Right lobe of liver (tissue), 6 donors: ENCODE results near the gene DNER. TPM values are rescaled to one million over a fixed set of nuclear protein-coding genes. Genes with fewer than 3 reads are reported as not detected.

Source experiments
- ATAC-seq, 4 donors: fragments of 200-7000 bp; cut with Tn5 transposase; one replicate each; pipeline ENCODE4 v1.9.1; 2020; ENCODE audit warnings: mild to moderate bottlenecking in 4 of 4, moderate library complexity in 4 of 4
- DNase-seq, 3 donors: peaks; one replicate each; pipeline ENCODE4 v3.0.0-alpha.2; 2020
- H3K27ac ChIP-seq, 3 donors: fragments of 200-600 bp; one replicate each; pipeline ENCODE4 v1.8.0; 2022
- H3K27me3 ChIP-seq, 2 donors: fragments of 200-600 bp; one replicate each; pipeline ENCODE4 v1.8.0; 2022
- H3K36me3 ChIP-seq, 4 donors: fragments of 200-600 bp; sonication (generic) in 1 of 4; one replicate each; pipeline versions ENCODE4 v1.5.1 to v1.8.0; 2017 to 2022; ENCODE audit warnings: control low read depth in 1 of 4
- H3K4me1 ChIP-seq, 4 donors: fragments of 200-600 bp; sonication (generic) in 1 of 4; one replicate each; pipeline versions ENCODE4 v1.5.1 to v1.8.0; 2017 to 2022; ENCODE audit warnings: control low read depth in 1 of 4
- H3K4me3 ChIP-seq, 3 donors: fragments of 200-600 bp; one replicate each; pipeline ENCODE4 v1.8.0; 2022
- H3K9me3 ChIP-seq, 4 donors: fragments of 200-600 bp; sonication (generic) in 1 of 4; one replicate each; pipeline versions ENCODE4 v1.5.1 to v1.8.0; 2017 to 2022; ENCODE audit warnings: control low read depth in 1 of 4
- CTCF ChIP-seq, 4 donors: fragments of 200-600 bp in 3 of 4; fragments of 450-650 bp in 1 of 4; IDR thresholded peaks; one replicate each; pipeline versions ENCODE4 v1.5.1 to v1.8.0; 2016 to 2022; ENCODE audit warnings: antibody characterized with exemption in 4 of 4, mild to moderate bottlenecking in 2 of 4
- POLR2A ChIP-seq: fragments of 450-650 bp; IDR thresholded peaks from one replicate; pipeline ENCODE4 v1.6.1; 2017; ENCODE audit warnings: antibody characterized with exemption, mild to moderate bottlenecking
- WGBS: methylation state at CpG from one replicate; pipeline ENCODE4 v1.1.6; 2018; ENCODE audit warnings: low coverage, low lambda C conversion rate; ENCODE audit not compliant: insufficient coverage; ENCODE audit errors: missing lambda C conversion rate; 5-methylcytosine and 5-hydroxymethylcytosine counted together
- intact Hi-C, 2 donors: fragments of 100-400 bp; cut with DNase I; formaldehyde crosslinking; loops; one replicate each; pipeline versions ENCODE4 v1.11.2 to v1.14.1; 2022
- total RNA-seq, 6 experiments: library from RNA; depleted of rRNA in 2 of 6; stranded (reverse); fragments of >200 nt in 2 of 6; fragmentation: NEBNext Ultra II Directional in 3 of 6; extraction: Animal tissue kit (Norgen Biotek cat#: 25700) in 3 of 6; gene quantifications; one replicate each; pipeline versions ENCODE4 v1.1.0 to v1.2.4, GENCODE V29; 2016 to 2023
- donor health status: DM: no; HTN: yes; CAD: no.
- donor health status: DM: no; HTN: no; CAD: no.
- donor health status: DM: no; HTN: no; CAD: no.
- donor health status: DM: no; HTN: yes; CAD: no.
- donor health status: DM: no; HTN: yes; CAD: no.

The DNER gene
- total RNA-seq, 6 experiments from 2014 or later = 0.13 TPM; not detected in 5

- Histone ChIP-seq H3K9me3 (no peaks in the 10 kb centered on the region), H3K27ac (no peak overlapping the region), H3K36me3 (no peaks in the 10 kb centered on the region), H3K4me3 (no peak overlapping the region), H3K4me1 (no peaks in the 10 kb centered on the region), H3K27me3 (no peaks in the 10 kb centered on the region)
- no peak for DNase-seq
- intact Hi-C loops = no loop called here
- TF ChIP-seq POLR2A (no peak), CTCF (IDR thresholded peaks at IDR 0.05) (no peak)
- WGBS = 48% methylated on average over 7 of the region's 7 CpGs
- no peak for ATAC-seq
These were observed 117.6 kb downstream of the DNER start for GRCh38 chr2:229596796-229597195.

DNA sequence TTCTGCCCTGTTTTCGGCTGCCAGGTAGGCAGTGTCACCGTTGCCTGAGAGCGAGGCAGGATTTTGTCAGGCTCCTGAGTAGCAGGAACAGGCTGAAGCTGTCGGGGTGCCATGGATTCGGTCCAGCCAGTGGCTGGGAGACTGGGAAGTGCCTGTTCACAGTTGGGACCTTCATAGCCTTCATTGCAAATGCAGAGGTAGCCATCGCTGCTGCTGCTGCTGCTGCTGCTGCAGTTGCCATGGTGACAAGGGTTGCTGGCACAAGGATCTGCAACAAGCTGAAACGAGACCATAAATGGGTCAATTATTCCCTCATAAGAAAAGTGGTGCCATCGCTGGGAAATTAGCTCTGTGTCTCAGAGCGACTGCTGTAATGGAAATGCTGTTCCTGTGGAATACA, 122.7 kb downstream of the DNER start:
- intact Hi-C loops = no loop called here
- H3K9me3 ChIP-seq = no peaks in the 10 kb centered on the region
- no peak for ATAC-seq
- WGBS = 69% methylated on average over 5 of the region's 9 CpGs
- H3K4me3 ChIP-seq = no peak overlapping the region
- no peaks in the 10 kb centered on the region for H3K27me3 ChIP-seq
- no peak overlapping the region for H3K27ac ChIP-seq
- DNase-seq = no peak
- no peaks in the 10 kb centered on the region for H3K4me1 ChIP-seq
- no peaks in the 10 kb centered on the region for H3K36me3 ChIP-seq
- TF ChIP-seq POLR2A = no peak
- no peak for TF ChIP-seq CTCF (IDR thresholded peaks at IDR 0.05)

DNA sequence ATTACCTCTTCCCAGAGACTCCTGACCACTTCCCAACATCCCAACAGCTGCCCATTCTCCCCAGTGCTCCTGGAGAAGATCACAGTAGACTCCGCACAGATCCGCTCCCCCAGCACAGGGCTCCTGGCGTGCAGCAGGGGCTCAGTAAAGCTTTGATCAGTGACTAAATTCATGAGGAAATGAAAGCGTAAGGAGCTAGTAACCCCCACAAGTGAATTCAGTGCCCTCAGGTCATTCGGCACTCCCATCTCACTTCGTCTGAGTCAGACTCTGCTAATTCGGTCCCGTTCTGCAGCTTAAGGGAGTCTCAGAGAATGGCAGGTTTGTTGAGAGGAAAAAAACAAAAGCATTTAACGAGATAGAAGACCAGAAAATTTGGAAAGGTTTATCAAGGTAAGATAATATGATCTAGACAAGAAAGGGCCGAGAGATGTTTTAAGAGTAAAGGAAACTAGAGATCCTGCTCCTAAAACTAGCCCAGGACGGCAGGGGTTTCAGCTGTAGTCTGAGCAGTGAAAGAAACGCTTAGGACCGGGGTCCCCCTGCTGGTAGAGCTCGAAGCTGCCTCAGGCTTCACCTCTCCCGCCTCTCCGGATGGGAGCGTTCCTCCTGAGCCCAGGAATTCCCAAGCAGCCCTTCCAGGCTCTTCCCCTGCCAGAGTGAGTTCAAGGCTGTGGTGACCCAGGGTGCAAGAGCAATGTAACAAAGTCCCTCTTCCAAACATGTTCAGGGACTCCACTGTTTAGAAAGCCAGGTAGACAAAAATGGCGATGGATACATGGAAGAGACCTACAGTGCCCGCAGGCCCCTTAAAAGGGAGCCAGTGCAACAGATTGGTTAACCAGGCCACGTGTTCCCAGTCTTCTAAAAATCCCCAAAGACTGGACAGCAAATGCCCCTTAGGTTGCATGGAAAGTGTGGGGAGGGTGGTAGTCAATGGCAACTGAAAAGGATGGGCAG, 127.3 kb downstream of the DNER start:
- TF ChIP-seq POLR2A (no peak), CTCF (IDR thresholded peaks at IDR 0.05) (peak; percentile 67 to 90 (median 84))
- WGBS = 22% methylated on average over 14 of the region's 20 CpGs
- Histone ChIP-seq H3K27me3 (no peaks in the 10 kb centered on the region), H3K9me3 (no peaks in the 10 kb centered on the region), H3K4me1 (no peaks in the 10 kb centered on the region), H3K36me3 (no peaks in the 10 kb centered on the region), H3K4me3 (no peak overlapping the region), H3K27ac (no peak overlapping the region)
- intact Hi-C loops = no loop called here
- DNase-seq = peak; percentile 77 to 80 (median 78)
- peak; percentile 99 to 100 (median 99) for ATAC-seq

GRCh38 chr2:229586012-229586411, 128.3 kb downstream of the DNER start:
- no peaks in the 10 kb centered on the region for H3K9me3 ChIP-seq
- intact Hi-C loops = no loop called here
- H3K36me3 ChIP-seq = no peaks in the 10 kb centered on the region
- ATAC-seq (no peak), DNase-seq (no peak)
- H3K27ac ChIP-seq = no peak overlapping the region
- H3K27me3 ChIP-seq = no peaks in the 10 kb centered on the region
- H3K4me3 ChIP-seq = no peak overlapping the region
- no peaks in the 10 kb centered on the region for H3K4me1 ChIP-seq
- 70% methylated on average over 7 of the region's 7 CpGs for WGBS
- TF ChIP-seq CTCF (IDR thresholded peaks at IDR 0.05) = no peak
- TF ChIP-seq POLR2A = no peak
